Hematopoietic multipotent progenitor cell (in vitro differentiated cells): ENCODE data around the gene B3GALNT1. TPM values are rescaled to one million over a fixed set of nuclear protein-coding genes. Genes with fewer than 3 reads are reported as not detected.
A peak's percentile ranks its signal among the peaks of the same experiment; 100 is the strongest.

Experiments used
- DNase-seq, 3 donors: peaks; one replicate each; pipeline ENCODE4 v3.0.0-alpha.2; 2011 to 2015; ENCODE audit warnings: low read depth in 2 of 3, low spot score in 2 of 3
- total RNA-seq: library from RNA; depleted of rRNA; stranded (reverse); fragments of >200 nt; gene quantifications from one replicate; pipeline ENCODE4 v1.2.3, GENCODE V29; 2012

B3GALNT1 gene
- total RNA-seq, 1 donor, result 12.7 TPM

DNA sequence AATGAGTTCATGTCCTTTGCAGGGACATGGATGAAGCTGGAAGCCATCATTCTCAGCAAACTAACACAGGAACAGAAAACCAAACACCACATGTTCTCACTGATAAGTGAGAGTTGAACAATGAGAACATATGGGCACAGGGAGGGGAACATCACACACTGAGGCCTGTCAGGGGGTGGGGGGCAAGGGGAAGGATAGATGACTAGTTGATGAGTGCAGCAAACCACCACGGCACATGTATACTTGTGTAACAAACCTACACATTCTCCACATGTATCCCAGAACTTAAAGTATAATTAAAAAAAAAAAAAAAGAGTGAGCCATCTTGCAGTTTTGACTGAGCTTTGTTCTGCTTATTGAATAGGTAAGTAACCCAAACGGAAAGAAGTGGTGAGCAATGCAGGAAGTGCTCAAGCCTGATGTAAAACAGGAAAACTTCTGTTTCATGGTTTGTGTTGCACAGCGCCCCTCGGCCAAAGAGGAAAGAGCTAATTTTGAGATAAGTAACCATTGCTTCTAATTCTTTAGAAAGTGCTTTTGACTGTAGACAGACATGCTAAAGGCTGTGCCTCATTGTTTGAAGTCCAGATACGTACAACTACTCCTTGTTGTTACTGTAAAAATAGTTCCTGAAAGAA is 70.1 kb downstream of the B3GALNT1 start:
- DNase-seq, result peak in 2 of 3 donors; percentile 63 to 74

Other genes with a start within 250 kb of the B3GALNT1 start
- 44.7 TPM for gene NMD3, start 116.0 kb upstream of the B3GALNT1 start, total RNA-seq